ENCODE results near the gene MRAS. TPM values are rescaled to one million over a fixed set of nuclear protein-coding genes. Genes with fewer than 3 reads are reported as not detected.

Gene MRAS
- polyA plus RNA-seq, 1 of the 3 experiments (the other 2 are of a cell fraction), result 25.0 TPM

DNA sequence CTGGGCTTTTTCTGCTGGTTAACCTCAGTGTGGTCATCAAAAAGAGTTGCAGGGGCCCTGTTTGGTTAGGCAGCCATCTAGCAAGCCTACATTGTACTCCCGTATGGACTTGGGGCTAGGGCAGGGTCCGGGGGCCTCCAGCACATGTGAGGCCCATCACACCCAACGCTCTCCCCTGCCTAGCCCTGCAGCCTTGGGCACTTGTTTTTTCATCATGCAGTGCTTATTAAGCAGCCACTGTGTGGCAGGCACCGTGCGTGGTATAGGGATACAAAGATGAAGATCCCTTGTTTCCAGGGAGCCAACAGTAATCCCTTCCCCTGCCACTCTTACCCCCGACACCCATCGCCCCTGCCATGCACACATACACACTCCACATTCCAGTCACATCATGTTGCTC, 14.2 kb downstream of the MRAS start:
- Histone ChIP-seq H3K27me3 (ENCODE audit: insufficient read depth) (no peaks in the 10 kb centered on the region), H3F3A (replicated peaks; ENCODE audit: insufficient read depth) (no peaks in the 10 kb centered on the region), H3K4me2 (no peak overlapping the region), H3K4me1 (ENCODE audit: control insufficient read depth in 1 of 2, insufficient read depth in 2 of 2, low read depth in 1 of 2, low read length in 1 of 2) (no peaks in the 10 kb centered on the region; a peak in 1 of 4 replicates), H3K79me2 (ENCODE audit: insufficient read depth) (no peaks in the 10 kb centered on the region), H4K20me1 (ENCODE audit: insufficient read depth) (no peaks in the 10 kb centered on the region), H3K9me2 (no peaks in the 10 kb centered on the region), H3K9me3 (no peaks in the 10 kb centered on the region), H2AFZ (ENCODE audit: low read depth) (no peak overlapping the region), H3K9ac (no peak overlapping the region), H3K4me3 (ENCODE audit: low read depth in 2 of 2, low read length in 1 of 2) (no peak overlapping the region), H3K36me3 (replicated peaks in 1 of 2; ENCODE audit: control insufficient read depth in 1 of 2, insufficient read depth in 2 of 2, low read length in 1 of 2) (no peaks in the 10 kb centered on the region), H3K27ac (ENCODE audit: low read depth in 2 of 2, low read length in 1 of 2) (no peak overlapping the region)
- WGBS (ENCODE audit: low lambda C conversion rate), result 88% methylated on average over 6 of the region's 7 CpGs
- CTCF ChIA-PET, result no interaction called here
- POLR2A ChIA-PET, result no interaction called here
- no peak for DNase-seq
- TF ChIP-seq NRF1 (IDR thresholded peaks at IDR 0.05; ENCODE audit: low read depth, low read length), result no peak
- no peak for TF ChIP-seq USF2 (IDR thresholded peaks at IDR 0.05; ENCODE audit: borderline replicate concordance, low read depth, low read length)
- TF ChIP-seq, protein P1, sequence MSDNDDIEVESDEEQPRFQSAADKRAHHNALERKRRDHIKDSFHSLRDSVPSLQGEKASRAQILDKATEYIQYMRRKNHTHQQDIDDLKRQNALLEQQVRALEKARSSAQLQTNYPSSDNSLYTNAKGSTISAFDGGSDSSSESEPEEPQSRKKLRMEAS (IDR thresholded peaks at IDR 0.05; ENCODE audit: low read depth), result no peak
- TF ChIP-seq NFIC (IDR thresholded peaks at IDR 0.05; ENCODE audit: borderline replicate concordance), result no peak
- TF ChIP-seq SMC3 (IDR thresholded peaks at IDR 0.05; ENCODE audit: low read depth, low read length), result no peak
- TF ChIP-seq RCOR1 (IDR thresholded peaks at IDR 0.05; ENCODE audit: low read length), result no peak
- no peak for TF ChIP-seq REST (IDR thresholded peaks at IDR 0.05; ENCODE audit: low read depth, low read length)
- TF ChIP-seq EZH2phosphoT487 (IDR thresholded peaks at IDR 0.05; ENCODE audit: borderline replicate concordance, low read depth), result no peak
- TF ChIP-seq FOXJ3 (CRISPR knock-in tag; IDR thresholded peaks at IDR 0.05), result no peak
- TF ChIP-seq RAD21 (IDR thresholded peaks at IDR 0.05; ENCODE audit: low read length), result no peak
- TF ChIP-seq GABPA (IDR thresholded peaks at IDR 0.05; ENCODE audit: low read depth), result no peak
- no peak for TF ChIP-seq GATA2 (CRISPR knock-in tag; IDR thresholded peaks at IDR 0.05)
- TF ChIP-seq, protein P2, sequence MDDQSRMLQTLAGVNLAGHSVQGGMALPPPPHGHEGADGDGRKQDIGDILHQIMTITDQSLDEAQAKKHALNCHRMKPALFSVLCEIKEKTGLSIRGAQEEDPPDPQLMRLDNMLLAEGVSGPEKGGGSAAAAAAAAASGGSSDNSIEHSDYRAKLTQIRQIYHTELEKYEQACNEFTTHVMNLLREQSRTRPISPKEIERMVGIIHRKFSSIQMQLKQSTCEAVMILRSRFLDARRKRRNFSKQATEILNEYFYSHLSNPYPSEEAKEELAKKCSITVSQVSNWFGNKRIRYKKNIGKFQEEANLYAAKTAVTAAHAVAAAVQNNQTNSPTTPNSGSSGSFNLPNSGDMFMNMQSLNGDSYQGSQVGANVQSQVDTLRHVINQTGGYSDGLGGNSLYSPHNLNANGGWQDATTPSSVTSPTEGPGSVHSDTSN (IDR thresholded peaks at IDR 0.05), result no peak

Measured in SK-N-SH (cell line).